SK-N-SH treated with all-trans-retinoic acid at 6 μM for 48 hours (cell line): ENCODE results near the gene FAM241B.

Experiments
- ARNTL ChIP-seq: fragments of 450-650 bp; formaldehyde crosslinking; IDR thresholded peaks from 2 replicates; pipeline ENCODE4 v1.5.0; 2020; ENCODE audit warnings: low read depth, mild to moderate bottlenecking, moderate library complexity, borderline replicate concordance
- PATZ1 ChIP-seq: fragments of 250-450 bp; sonication (Bioruptor Pico); IDR thresholded peaks from 2 replicates; pipeline ENCODE4 v1.8.0; 2020; ENCODE audit warnings: mild to moderate bottlenecking, moderate library complexity, borderline replicate concordance
- ZC3H10 ChIP-seq: fragments of 250-450 bp; sonication (Bioruptor Pico); IDR thresholded peaks from 2 replicates; pipeline ENCODE4 v1.5.1; 2021; ENCODE audit warnings: mild to moderate bottlenecking, moderate library complexity
- ZFP3 ChIP-seq: fragments of 250-450 bp; sonication (Bioruptor Pico); IDR thresholded peaks from 2 replicates; pipeline ENCODE4 v1.5.0; 2020; ENCODE audit warnings: mild to moderate bottlenecking, moderate library complexity
- ZFP30 ChIP-seq: fragments of 450-650 bp; formaldehyde crosslinking; IDR thresholded peaks from 2 replicates; pipeline ENCODE4 v1.5.0; 2022; ENCODE audit warnings: mild to moderate bottlenecking, moderate library complexity

- no peak for TF ChIP-seq ARNTL
- no peak for TF ChIP-seq ZFP30
- TF ChIP-seq ZC3H10 (CRISPR knock-in tag), result no peak
- TF ChIP-seq PATZ1 (CRISPR knock-in tag), result no peak
- no peak for TF ChIP-seq ZFP3 (CRISPR knock-in tag)
These were observed 20.7 kb downstream of the FAM241B start for GRCh38 chr10:69650589-69651261.
